Endothelial cell of umbilical vein (primary cell): ENCODE data around the gene MRPL27. TPM values are rescaled to one million over a fixed set of nuclear protein-coding genes. Genes with fewer than 3 reads are reported as not detected.

Experiments used
- BruUV-seq: library from RNA; stranded (reverse); fragments of 400-500 nt; replicated peaks from 2 replicates; lab custom pipeline; 2021; lab: Mats Ljungman, UMichigan
- CTCF ChIA-PET: fragments of 300-600, 350-600 bp; sonication (Branson Sonifier 250); formaldehyde crosslinking; loops from one replicate; lab custom pipeline; 2021; ENCODE audit warnings: antibody characterized with exemption, inconsistent platforms; lab: Charles Lee
- POLR2A ChIA-PET: fragments of 300-600, 350-600 bp; sonication (Branson Sonifier 250); formaldehyde crosslinking; loops from one replicate; lab custom pipeline; 2021; ENCODE audit warnings: antibody characterized with exemption, inconsistent platforms; lab: Charles Lee
- DNase-seq: peaks from one replicate; pipeline ENCODE4 v3.0.0-alpha.2; 2011; ENCODE audit warnings: low read depth, low spot score
- FAIRE-seq: peaks from 2 replicates; lab custom pipeline; 2011; peaks lifted over from hg19 to GRCh38; lab: Jason Lieb, UNC
- H2AFZ ChIP-seq: 2 replicates; pipeline ENCODE4 v1.6.0; 2012; ENCODE audit warnings: low read depth, low read length, control low read depth, inconsistent platforms
- H3K27ac ChIP-seq: 2 replicates; pipeline ENCODE4 v1.5.1; 2011; ENCODE audit warnings: low read depth, mild to moderate bottlenecking, control low read depth, low read length, moderate library complexity; ENCODE audit not compliant: insufficient read depth
- H3K27me3 ChIP-seq, 2 experiments: 2 replicates each; pipeline versions ENCODE4 v1.6.0 to v1.6.1; 2011; ENCODE audit warnings: low read length in 2 of 2, mixed read lengths in 1 of 2; ENCODE audit not compliant: control insufficient read depth in 2 of 2, insufficient read depth in 2 of 2
- H3K36me3 ChIP-seq, 2 experiments: 2 replicates in 1 of 2; 3 replicates in 1 of 2; pipeline ENCODE4 v1.5.1; 2011; ENCODE audit warnings: low read length in 2 of 2, mild to moderate bottlenecking in 1 of 2, moderate library complexity in 1 of 2; ENCODE audit not compliant: control insufficient read depth in 2 of 2, insufficient read depth in 2 of 2; ENCODE audit errors: extremely low read depth in 1 of 2
- H3K4me1 ChIP-seq: 3 replicates; pipeline ENCODE4 v1.5.1; 2011; ENCODE audit warnings: mild to moderate bottlenecking, low read length; ENCODE audit not compliant: control insufficient read depth, insufficient read depth; ENCODE audit errors: extremely low read depth
- H3K4me2 ChIP-seq: 2 replicates; pipeline ENCODE4 v1.6.1; 2011; ENCODE audit warnings: low read length, control low read depth, mixed read lengths; ENCODE audit not compliant: insufficient read depth
- H3K4me3 ChIP-seq, 3 experiments: fragments of 200-600 bp in 1 of 3; sonication (generic), shearing (Covaris generic) in 1 of 3; replicated peaks in 1 of 3; 2 replicates each; pipeline ENCODE4 v1.5.1; 2011 to 2016; ENCODE audit warnings: control low read depth in 3 of 3, low read length in 3 of 3, mild to moderate bottlenecking in 2 of 3, inconsistent platforms in 1 of 3, low read depth in 1 of 3, moderate library complexity in 1 of 3; ENCODE audit not compliant: insufficient read depth in 1 of 3
- H3K79me2 ChIP-seq: 2 replicates; pipeline ENCODE4 v1.6.0; 2012; ENCODE audit warnings: low read length, inconsistent platforms; ENCODE audit not compliant: control insufficient read depth, insufficient read depth
- H3K9ac ChIP-seq: replicated peaks from 2 replicates; pipeline ENCODE3; 2011; ENCODE audit warnings: low read length, control low read depth; ENCODE audit not compliant: insufficient read depth; ENCODE audit errors: extremely low read depth
- H3K9me1 ChIP-seq: replicated peaks from 3 replicates; pipeline ENCODE4 v1.6.0; 2011; ENCODE audit warnings: mild to moderate bottlenecking, low read length; ENCODE audit not compliant: control insufficient read depth, insufficient read depth; ENCODE audit errors: extremely low read depth
- H3K9me3 ChIP-seq: replicated peaks from 2 replicates; pipeline ENCODE4 v1.5.1; 2012; ENCODE audit warnings: low read length, inconsistent platforms; ENCODE audit not compliant: control insufficient read depth, insufficient read depth
- H4K20me1 ChIP-seq: replicated peaks from 2 replicates; pipeline ENCODE3; 2011; ENCODE audit warnings: mild to moderate bottlenecking, low read length; ENCODE audit not compliant: control insufficient read depth, insufficient read depth; ENCODE audit errors: extremely low read depth
- EZH2 ChIP-seq: IDR thresholded peaks from 2 replicates; pipeline ENCODE4 v1.6.1; 2012; ENCODE audit warnings: borderline replicate concordance, low read depth, mild to moderate bottlenecking, moderate library complexity, low read length, inconsistent platforms; ENCODE audit not compliant: severe bottlenecking
- FOS ChIP-seq: IDR thresholded peaks from 2 replicates; pipeline ENCODE4 v1.6.1; 2011; ENCODE audit warnings: mild to moderate bottlenecking, low read length, moderate library complexity, borderline replicate concordance; ENCODE audit not compliant: insufficient read depth
- GATA2 ChIP-seq: IDR thresholded peaks from 2 replicates; pipeline ENCODE4 v1.7.0; 2011; ENCODE audit warnings: low read depth, mild to moderate bottlenecking, moderate library complexity, mixed read lengths, low read length; ENCODE audit not compliant: insufficient read length, insufficient read depth
- JUN ChIP-seq: IDR thresholded peaks from 2 replicates; pipeline ENCODE4 v1.6.1; 2011; ENCODE audit warnings: borderline replicate concordance, low read depth; ENCODE audit not compliant: insufficient read length, insufficient read depth
- MYC ChIP-seq: IDR thresholded peaks from one replicate; pipeline ENCODE4 v1.6.1; 2011; ENCODE audit warnings: mild to moderate bottlenecking, low read depth, low read length
- POLR2AphosphoS5 ChIP-seq: IDR thresholded peaks from 2 replicates; pipeline ENCODE4 v1.6.1; 2012; ENCODE audit warnings: low read depth, mild to moderate bottlenecking, control low read depth, low read length, moderate library complexity; ENCODE audit not compliant: insufficient read depth
- dilution Hi-C: fragments of 300-500 bp; cut with MboI; formaldehyde crosslinking; loops from one replicate; pipeline ENCODE4 v1.15.0; 2019; ENCODE audit warnings: low sequenced_read_pairs; ENCODE audit not compliant: extremely low pct_ligation_motif_present
- intact Hi-C: fragments of 100-400 bp; cut with micrococcal nuclease; formaldehyde crosslinking; loops from one replicate; pipeline ENCODE4 v1.10.0; 2022
- polyA plus RNA-seq, 4 experiments: library from polyadenylated mRNA; depleted of rRNA in 3 of 4; stranded (reverse) in 3 of 4; unstranded in 1 of 4; fragments of >200 nt; gene quantifications; 2 replicates each; pipeline versions ENCODE4 v1.2.1 to v1.2.3, GENCODE V29; 2011 to 2012; ENCODE audit warnings: missing spikeins in 1 of 4
- total RNA-seq: library from RNA; stranded (reverse); gene quantifications from 2 replicates; pipeline ENCODE4 v1.2.3, GENCODE V29; 2021
- TF ChIP-seq, protein P1 (sequence below), 2 donors: IDR thresholded peaks; 1 replicate in 1 of 2; 2 replicates in 1 of 2; pipeline ENCODE4 v1.5.1; 2011; ENCODE audit warnings: low read length in 2 of 2, mild to moderate bottlenecking in 2 of 2, moderate library complexity in 2 of 2, control low read depth in 1 of 2, inconsistent platforms in 1 of 2, low read depth in 1 of 2; ENCODE audit not compliant: insufficient read depth in 1 of 2; ENCODE audit errors: extremely low read depth in 1 of 2

The MRPL27 gene
- total and polyA plus RNA-seq, 2 donors (not counting 3 experiments of a cell fraction or from before 2014, with no cell fraction given), result 76.2 to 158 TPM

DNA sequence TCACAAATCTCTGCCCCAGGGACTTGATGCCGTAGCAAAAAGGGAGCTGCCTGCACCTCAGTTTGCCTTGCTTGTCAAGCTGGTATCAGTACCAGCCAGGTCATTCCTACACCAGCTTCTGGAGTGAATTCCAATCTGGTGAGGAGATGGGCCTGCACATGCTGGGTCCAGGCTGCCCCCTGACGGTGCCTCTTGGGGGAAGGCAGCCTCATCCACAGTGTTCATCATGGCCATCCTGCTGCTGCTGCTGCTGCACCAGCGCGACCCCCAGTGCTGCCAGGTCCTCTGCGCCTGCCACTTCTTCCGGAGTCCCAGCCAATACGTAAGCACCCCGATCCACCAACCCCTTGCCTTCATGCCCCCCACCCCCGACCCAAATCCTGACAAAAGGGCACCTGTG, 8.3 kb downstream of the MRPL27 start:
- FAIRE-seq, result no peak
- ChIA-PET POLR2A (no interaction called here), CTCF (interaction anchor here (1.0 to 1.3 kb wide), 3 partner anchors 10 to 164 kb away, joined by 4 to 6 read pairs (median 5); no protein-coding TSS in a partner anchor)
- no peak for DNase-seq
- TF ChIP-seq GATA2 (no peak), JUN (no peak), MYC (no peak), EZH2 (no peak)
- TF ChIP-seq, protein P1, sequence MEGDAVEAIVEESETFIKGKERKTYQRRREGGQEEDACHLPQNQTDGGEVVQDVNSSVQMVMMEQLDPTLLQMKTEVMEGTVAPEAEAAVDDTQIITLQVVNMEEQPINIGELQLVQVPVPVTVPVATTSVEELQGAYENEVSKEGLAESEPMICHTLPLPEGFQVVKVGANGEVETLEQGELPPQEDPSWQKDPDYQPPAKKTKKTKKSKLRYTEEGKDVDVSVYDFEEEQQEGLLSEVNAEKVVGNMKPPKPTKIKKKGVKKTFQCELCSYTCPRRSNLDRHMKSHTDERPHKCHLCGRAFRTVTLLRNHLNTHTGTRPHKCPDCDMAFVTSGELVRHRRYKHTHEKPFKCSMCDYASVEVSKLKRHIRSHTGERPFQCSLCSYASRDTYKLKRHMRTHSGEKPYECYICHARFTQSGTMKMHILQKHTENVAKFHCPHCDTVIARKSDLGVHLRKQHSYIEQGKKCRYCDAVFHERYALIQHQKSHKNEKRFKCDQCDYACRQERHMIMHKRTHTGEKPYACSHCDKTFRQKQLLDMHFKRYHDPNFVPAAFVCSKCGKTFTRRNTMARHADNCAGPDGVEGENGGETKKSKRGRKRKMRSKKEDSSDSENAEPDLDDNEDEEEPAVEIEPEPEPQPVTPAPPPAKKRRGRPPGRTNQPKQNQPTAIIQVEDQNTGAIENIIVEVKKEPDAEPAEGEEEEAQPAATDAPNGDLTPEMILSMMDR (IDR thresholded peaks at IDR 0.05; ENCODE audit: extremely low read depth in 1 of 2, insufficient read depth in 1 of 2, low read depth in 1 of 2, low read length in 2 of 2), result peak in 1 of 2 donors; percentile 2
- H2AFZ ChIP-seq, result no peak overlapping the region
- intact Hi-C loops (no loop called here), dilution Hi-C loops (no loop called here)
- H3K9me3 ChIP-seq, result no peaks in the 10 kb centered on the region
- H3K4me1 ChIP-seq, result no peaks in the 10 kb centered on the region
- H3K4me3 ChIP-seq, result no peak overlapping the region
- H3K27me3 ChIP-seq, result no peaks in the 10 kb centered on the region
- H3K79me2 ChIP-seq, result no peaks in the 10 kb centered on the region
- BruUV-seq, result no TSS peak
- peaks cover 0 to 27% of the 10 kb centered on the region in 2 experiments for H3K36me3 ChIP-seq
- no peak overlapping the region for H3K9ac ChIP-seq
- H3K27ac ChIP-seq, result no peak overlapping the region
- H3K9me1 ChIP-seq, result no peaks in the 10 kb centered on the region
- no peaks in the 10 kb centered on the region for H4K20me1 ChIP-seq
- H3K4me2 ChIP-seq, result no peak overlapping the region

DNA sequence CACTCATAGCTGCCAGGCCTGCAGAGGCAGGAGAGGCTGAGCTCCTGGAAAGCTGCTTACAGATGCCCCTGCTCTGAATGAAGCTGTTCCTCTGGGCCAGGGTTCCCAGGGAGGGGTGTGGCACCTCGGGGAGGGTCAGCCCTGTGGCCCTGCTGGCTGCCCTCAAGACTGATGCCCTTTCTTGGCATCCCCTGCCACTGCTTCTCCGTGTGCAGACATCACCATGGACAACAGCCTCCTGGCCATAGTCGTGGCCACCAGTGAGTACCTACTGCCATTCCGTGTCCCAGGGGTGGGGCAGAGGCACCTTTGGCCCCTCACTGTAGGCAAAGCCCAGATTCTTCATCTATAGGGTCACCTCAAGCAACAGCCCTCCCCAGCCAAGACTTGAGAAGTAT, 8.9 kb downstream of the MRPL27 start:
- no TSS peak for BruUV-seq
- no peak for FAIRE-seq
- H3K4me2 ChIP-seq, result no peak overlapping the region
- H3K27ac ChIP-seq, result no peak overlapping the region
- peaks cover 0 to 27% of the 10 kb centered on the region in 2 experiments for H3K36me3 ChIP-seq
- no peaks in the 10 kb centered on the region for H3K9me1 ChIP-seq
- intact Hi-C loops, result no loop called here
- no peaks in the 10 kb centered on the region for H3K27me3 ChIP-seq
- ChIA-PET CTCF (interaction anchor here (1.0 to 4.2 kb wide), 3 partner anchors 10 to 164 kb away, joined by 4 to 24 read pairs (median 6); partner anchors contain the start of gene XYLT2), POLR2A (no interaction called here)
- no peak for DNase-seq
- dilution Hi-C loops, result no loop called here
- no peaks in the 10 kb centered on the region for H3K9me3 ChIP-seq
- no peaks in the 10 kb centered on the region for H4K20me1 ChIP-seq
- no peak overlapping the region for H3K4me3 ChIP-seq
- TF ChIP-seq MYC, result no peak
- TF ChIP-seq POLR2AphosphoS5, result no peak
- no peak for TF ChIP-seq EZH2
- TF ChIP-seq FOS, result no peak
- TF ChIP-seq JUN, result no peak
- TF ChIP-seq, protein P1 (IDR thresholded peaks at IDR 0.05; ENCODE audit: extremely low read depth in 1 of 2, insufficient read depth in 1 of 2, low read depth in 1 of 2, low read length in 2 of 2), result no peak
- no peak overlapping the region for H3K9ac ChIP-seq
- H2AFZ ChIP-seq, result no peak overlapping the region
- no peaks in the 10 kb centered on the region for H3K79me2 ChIP-seq
- no peaks in the 10 kb centered on the region for H3K4me1 ChIP-seq
